GM19372 (cell line): ENCODE data around the gene TOGARAM2.

ENCODE experiments used
- ATAC-seq: cut with Tn5 transposase; IDR thresholded peaks from one replicate; pipeline ENCODE4 v1.9.1; 2021; ENCODE audit warnings: mild to moderate bottlenecking, low read depth, moderate library complexity; ENCODE audit not compliant: unreplicated experiment

TOGARAM2 gene

DNA sequence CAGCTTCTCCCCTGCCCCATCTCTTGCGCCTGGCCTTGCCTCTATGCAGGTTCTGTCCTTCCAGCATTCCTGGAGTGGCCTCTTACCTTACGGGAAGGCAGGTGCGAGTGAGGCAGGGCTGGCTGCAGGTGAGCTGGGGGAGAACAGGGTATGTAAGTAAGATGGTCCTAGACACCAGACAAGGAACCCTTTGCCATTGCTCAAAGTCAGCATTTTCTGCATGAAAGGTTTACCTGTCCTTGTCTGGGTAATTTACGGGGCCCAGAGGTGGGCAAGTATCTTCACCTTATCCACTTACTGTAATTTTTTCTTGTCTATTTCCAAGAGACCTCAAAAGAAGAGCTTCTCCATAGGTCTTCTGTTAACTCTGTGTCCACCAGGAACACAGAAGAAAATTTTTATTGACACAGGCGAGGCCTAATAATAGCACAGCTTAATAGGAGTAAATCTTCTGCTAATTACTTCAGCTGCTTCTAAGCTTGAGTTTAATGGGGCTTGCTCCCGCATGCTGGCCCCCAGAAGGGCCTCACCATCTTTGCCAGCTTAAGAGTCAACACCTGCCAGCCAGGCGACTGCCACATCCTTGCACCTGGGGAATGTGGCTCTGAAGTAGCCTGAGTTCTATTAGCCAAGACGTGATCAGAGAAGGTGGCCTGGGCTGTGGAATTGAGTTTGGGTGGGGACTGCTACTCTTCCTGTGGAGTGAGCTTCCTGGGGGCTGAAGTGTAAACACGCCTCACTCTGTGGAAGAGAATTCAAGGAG lies 66.2 kb downstream of the TOGARAM2 start:
- ATAC-seq: no peak

DNA sequence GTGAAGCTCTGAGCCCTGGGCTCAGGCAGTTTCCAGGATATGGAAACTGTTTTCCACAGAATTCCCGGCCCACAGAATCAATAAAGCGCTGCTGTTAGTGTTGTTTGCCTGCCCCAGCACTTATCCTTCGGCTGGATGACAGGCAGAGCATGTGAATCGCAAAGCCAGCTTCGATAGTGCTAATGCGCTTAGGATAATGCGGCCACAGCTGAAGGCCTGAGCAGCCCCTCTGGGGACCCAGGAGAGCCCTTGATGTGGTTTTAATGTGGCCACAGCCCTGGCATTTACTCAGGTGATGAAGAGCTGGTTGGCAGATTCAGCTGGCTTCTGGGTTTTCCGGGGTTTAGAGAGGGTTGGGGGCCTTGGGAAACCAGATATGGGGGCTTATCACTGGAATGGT lies 69.5 kb downstream of the TOGARAM2 start:
- ATAC-seq: no peak

DNA sequence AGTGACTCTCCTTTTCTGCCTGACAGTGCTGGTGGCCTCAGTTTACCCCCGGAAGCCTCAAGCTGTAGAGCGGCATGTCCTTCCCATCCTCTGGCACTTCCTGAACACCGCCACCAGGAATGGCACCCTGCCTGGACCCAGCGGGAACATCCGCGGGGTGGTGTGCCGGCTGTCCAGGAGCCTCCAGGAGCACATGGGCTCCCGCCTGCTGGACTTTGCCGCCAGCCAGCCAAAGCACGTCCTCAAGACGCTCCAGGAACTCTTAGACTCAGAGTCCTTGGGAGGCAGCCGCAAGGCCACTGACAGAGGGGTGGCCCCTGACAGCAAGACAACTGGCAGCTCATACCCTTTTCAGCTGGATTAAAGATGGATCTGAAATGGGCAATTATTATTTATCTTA lies 70.6 kb downstream of the TOGARAM2 start:
- ATAC-seq: no peak

DNA sequence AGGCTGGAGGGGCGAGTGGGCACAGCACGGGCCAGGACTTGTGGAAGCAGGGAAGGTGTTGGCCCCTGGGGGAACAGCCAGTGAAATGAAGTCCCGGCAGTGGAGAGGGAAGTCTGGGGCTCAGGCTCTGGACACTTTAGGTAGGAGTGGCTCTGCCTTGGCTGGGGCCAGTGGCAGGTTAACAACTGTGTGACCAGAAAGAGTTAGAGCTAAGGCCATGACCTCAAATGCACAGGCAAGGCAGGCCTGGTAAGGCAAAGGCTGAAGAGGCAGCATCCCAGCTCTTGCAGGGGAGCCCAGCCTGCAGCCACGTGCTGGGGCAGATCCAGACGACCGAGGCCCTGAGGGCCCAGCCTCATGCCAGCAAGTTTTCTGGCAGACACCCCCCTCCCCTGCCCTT lies 71.7 kb downstream of the TOGARAM2 start:
- no peak for ATAC-seq

DNA sequence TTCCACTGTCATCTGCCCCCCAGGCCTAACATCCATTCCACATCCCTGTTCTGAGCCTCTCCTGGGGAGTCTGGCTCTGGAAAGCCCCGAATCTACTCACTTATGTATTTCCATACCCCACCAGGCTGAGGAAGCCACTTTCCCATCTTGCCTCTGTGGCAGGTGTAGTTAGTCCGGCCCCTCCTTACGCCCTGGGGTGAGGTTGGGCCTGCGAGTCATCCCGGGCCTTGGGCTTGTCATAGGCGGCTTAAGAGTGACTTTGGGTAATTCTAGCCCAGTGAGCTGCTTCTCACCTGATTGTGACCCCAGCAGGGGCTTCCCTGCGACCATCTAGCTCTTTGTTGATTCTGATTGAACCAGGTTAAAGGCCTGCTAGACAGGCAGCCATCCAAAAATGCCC lies 72.1 kb downstream of the TOGARAM2 start:
- ATAC-seq: no peak

DNA sequence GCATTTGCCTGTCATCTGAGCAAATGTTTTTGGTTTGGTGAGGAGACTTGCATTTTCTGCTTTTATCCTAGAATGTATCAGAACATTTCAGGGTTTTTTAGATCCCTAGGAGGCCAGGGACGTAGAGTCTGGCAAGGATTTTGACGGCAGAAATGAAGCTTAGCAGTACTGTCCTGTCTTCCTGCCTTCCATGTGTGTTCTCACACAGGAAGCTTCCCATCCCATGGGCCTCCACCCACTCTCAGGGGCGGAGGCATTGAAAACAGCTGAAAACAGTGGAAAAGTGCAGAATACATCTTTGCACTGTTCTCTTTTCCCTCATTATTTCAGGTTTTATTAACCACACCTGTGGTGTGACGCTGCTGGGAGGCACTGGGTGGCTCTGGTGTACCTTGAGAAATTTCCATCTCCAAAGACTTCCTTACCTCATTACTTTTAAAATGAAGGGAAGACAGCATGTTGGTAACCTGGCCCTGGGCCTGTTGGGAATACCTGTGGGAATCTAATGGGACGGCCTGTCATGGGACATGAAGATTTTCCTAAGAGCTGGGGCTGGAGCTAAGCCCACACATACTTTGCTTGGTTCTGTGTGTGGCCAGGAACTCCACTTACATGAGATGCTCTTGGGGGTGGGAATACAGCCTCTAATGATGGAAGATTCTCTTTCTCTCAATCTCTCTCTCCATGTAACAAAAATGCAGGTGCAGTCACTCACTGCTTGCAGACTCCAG lies 72.7 kb downstream of the TOGARAM2 start:
- ATAC-seq: no peak

DNA sequence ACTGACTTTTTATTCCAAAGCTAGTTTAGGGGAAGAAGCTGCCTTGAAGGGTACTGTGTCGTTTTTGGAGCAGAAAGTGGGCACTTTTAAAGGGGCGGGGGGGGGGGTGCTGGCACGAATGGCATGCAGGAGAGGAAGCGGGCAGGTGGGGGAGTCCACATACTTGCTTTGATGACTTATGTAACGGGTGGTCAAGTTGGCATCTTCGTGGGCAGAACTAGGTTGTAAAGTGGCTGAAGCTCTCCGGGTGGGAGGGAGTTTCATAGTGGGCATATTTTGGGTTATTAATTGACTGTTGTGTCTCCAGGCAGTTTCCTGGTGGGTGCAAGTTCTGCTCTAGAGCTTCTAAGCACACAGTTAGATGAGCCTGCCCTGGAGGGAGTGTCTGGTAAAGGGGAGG lies 73.3 kb downstream of the TOGARAM2 start:
- no peak for ATAC-seq

DNA sequence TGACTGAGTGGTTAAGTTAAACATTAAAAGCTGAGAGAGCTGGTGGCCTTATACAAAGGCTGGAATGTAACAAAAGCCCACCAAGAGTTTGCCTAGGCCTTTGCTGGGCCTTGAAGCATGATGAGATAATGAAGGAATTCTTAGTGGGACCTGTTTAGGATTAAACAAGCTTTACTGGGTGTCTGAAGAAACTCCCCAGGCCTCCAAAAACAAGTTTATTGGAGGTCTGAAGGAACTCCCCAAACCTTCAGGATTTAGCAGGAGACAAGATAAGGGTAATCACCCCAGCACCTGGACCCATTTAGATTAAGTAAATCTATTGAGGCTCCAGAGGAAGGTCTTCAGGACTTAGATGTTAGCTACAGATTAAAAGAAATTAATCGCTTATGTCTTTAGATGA lies 74.5 kb downstream of the TOGARAM2 start:
- ATAC-seq: no peak

DNA sequence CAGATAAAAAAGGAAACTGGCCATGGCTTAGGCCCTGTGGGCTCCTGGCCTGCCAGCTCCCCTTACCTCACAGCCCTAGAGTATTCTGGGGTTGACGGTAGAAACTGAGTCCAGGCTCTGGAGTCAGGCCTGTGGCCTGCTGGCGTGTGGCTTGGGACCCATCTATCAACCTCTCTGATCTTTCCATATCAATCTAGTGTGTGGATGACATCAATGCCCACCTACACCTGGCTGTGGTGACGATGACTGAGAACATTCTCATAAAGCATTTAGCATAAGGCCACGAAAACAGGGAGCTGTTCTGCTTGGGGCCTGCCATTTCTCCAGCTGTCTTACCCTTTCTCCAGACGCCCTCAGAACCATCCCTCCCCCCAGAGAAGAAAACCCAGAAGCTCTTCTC lies 75.4 kb downstream of the TOGARAM2 start:
- no peak for ATAC-seq

DNA sequence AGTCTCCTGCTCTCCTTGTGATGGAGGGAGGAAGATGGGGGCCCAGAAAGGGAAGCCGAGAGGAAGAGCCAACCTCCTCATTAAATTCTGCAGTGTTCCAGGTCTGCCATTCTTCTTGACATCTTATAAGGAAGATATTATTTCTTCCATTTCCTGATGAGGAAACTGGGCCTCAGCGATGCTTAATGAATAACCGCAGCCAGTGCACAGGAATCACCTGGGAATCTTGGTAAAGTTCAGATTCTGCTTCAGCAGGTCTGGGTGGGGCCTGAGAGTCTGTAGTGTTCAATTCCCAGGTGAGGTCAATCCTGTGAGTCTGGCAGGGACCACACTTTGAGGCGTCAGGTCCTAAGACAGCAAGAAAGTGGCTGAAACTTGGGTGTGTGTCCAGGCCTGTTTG lies 75.9 kb downstream of the TOGARAM2 start:
- no peak for ATAC-seq

DNA sequence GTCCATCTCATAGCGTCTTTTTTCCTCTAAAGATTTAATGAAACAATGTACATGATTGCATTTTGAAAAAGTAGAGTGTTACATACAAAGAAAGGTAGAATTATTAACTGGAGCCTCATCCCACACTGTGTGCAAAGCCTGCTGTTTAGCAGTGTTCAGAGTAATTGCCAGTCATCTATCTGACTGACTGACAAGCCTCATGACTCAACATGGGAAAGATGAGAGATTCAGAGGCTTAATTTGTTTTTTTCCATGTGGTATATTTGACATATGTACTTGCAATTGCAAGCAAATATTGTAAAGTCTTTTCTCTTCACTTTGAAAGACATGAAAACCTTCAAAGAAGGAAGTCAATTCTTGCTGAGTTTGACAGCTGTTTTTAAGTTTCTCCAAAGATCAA lies 78.5 kb downstream of the TOGARAM2 start:
- no peak for ATAC-seq

DNA sequence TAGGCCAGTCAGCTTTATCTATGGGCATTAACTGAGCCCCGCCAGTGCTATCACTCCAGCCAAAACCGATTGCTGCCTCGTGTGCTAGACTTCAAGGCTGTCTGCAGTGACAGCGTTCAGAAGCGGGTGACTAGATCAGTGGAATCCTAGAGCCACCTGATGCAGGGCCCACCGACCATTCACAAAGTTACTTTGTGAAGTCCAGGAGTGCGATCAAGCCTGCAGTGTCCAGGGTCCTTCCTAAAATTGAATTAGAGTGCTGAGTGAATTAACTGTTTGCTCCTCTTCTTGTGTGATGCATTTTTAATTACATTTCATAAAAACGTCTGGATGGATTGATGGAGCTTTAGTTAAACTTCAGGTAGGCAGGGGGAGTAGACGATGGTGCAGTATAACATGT lies 79.3 kb downstream of the TOGARAM2 start:
- ATAC-seq: no peak

DNA sequence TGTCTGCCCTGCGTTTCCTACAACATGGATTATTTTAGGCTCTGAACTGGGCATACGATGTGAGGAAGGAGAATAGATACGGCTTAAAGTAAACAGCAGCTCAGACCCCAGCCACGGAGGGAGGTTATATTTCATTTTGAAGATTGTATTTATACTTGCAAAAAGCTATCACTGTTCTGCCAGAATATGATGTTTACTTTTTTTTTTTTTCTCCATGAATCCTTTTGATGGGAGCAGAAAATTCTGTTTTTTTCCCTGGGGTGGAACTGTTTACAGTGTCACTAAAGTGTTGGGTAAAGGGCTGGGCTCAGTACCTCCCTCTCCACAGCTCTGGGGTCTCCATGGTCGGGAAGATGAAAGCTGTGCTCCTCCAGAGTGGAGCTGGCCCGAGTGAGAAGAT lies 80.1 kb downstream of the TOGARAM2 start:
- ATAC-seq: no peak

DNA sequence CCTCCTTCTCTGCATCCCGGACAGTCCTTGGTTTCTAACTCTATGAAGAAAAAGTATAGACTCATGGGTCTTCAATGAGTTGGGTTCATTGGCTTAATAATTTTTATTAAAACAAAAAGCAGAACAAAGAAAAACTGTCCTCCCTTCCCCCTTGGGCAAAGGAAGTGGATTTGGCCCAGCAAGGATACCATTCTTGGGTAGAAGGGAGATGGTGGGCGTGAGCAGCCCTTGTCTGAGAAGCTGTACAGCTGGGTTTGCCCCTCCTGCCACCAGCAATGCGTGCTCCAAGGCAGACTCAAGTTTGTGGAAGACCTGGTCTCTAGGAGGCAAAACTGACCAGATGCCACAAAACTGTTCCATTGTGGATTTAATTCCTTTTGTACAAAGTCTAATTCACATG lies 80.5 kb downstream of the TOGARAM2 start:
- ATAC-seq: no peak

DNA sequence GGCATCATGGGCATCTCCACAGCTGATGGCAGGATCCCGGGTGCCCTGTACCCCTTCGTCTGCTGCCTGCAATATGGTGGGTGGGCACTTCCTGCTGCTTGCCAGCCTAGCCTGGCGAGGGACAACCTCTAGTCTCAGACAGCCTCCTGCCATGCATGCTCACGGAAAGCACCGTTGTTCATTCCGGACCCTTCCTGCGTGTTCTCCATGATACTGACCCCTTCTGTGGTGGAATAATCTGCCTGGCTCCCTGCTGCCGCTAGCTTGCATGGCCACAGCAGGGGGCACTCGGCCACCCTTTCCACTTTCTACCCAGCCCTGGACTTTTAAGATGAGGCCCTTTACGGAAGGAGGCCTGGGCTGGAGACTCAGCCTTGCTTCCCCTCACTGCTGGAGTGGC lies 81.3 kb downstream of the TOGARAM2 start:
- ATAC-seq: no peak

DNA sequence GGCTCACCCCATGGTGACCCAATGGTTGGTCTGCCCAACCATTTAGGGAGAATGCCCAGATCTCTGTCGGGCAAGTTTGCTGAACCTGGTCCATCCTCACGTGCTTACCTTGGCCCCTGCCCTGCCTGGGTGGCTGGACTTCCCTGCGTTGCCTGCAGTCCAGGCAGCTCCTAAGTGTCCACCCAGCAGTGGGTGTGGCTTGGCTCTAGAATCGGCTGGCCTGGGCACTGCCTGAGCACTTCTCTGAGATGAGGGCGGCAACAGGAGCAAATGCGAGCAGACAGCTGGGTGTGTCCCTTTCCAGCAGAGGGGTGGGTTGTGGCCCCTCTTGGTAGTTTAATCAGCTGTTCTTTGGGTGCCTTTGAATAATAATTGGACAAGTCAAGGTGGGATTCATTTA lies 82.0 kb downstream of the TOGARAM2 start:
- no peak for ATAC-seq

DNA sequence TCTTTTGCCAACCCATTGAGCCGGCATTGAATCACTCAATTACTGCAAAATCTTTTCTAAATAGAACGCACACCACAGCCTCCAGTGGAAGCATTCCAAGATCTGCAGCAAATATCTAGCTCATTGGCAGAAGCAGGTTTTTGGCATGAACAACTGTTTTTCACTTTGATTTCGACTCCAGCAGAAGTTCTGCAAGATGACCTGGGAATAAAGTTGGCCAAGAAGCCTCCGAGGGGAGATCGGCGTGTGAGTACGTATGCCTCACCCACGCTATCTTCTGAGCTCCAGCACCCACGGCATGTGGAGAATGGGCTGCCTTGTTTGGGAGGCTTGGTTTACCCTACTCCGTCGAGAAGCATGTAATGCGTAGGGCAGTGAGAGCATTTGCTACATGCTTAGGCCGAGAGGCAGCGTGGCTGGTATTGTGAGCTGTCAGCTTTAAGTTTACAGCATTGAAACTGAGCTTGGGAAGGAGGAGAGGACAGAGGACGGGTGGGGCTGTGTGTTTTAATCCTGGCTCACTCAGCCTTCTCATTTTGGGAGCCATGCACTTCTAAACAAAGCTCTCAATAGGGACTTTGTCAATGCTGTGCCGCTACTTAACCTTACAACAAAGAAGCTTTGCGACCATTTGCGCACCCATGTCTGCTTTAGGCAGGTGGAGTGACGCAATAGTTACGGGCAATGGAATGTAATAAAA lies 82.7 kb downstream of the TOGARAM2 start:
- no peak for ATAC-seq

DNA sequence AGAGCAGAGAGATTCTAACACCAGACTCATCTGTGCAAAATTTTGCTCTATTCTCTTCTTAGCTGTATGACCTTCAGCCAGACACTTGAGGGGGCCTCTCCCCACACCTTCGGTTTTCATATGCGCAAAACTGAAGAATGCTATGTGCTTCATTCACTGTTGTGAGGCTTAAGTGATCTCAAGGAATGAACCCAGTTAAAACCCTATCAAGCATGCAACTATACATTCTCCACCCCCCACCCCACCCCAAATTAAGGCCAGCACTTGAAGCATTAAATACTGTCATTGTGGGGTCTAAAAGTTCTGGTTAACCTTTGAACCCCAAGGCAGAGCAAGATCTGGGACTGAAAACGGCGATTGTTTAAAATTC lies 83.2 kb downstream of the TOGARAM2 start:
- ATAC-seq: no peak

DNA sequence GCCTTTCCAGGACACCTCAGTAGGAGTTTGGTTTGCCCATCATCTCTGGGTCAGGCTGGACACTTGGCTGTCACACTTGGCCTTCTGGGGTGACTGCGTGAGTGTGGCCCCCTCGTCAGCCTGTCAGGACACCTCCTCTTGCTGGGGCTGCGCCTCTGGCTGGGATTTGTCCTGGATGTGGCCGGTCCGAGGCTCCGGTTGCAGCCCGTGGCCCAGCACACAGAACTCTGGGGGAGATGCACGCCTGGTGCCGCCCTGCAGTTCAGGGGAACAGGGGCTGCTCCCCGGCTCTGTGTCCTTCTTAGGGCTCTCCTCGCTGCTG lies 83.6 kb downstream of the TOGARAM2 start:
- ATAC-seq: no peak

DNA sequence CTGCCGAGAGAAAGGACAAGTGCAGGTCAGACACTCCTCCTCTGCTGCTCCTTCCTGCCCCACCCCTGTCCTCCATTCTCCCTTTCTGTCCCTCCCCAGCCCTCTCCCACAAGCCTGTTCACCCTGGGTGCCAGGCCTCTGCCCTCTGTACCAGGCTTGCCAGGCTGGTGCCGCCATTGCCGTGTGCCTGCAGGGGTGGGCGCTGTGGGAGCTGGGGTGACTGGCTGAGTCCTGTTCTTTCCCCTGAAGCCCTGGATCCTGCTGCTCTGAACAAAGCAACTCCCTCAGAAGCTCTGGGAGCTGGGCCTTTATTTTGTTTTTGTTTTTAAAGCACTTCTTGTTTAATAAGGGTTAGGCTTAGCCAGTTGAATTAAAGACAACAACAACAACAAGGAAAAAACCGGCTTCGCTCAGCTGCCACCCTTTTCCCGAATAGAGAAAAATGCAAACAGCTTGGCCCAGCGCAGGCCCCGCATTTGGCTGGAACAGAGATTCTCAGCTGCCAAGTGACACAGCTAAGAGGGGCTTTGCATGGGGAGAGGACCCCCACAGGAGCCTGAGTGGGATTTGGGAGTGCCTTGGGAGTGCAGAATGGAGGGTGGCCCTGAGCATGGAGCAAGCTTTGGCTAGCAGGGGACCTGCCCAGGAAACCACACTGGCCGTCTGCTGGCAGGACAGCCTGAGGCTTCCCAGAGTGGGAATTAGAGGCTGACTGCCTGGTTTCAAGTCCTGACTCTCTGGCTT lies 84.1 kb downstream of the TOGARAM2 start:
- ATAC-seq: no peak

DNA sequence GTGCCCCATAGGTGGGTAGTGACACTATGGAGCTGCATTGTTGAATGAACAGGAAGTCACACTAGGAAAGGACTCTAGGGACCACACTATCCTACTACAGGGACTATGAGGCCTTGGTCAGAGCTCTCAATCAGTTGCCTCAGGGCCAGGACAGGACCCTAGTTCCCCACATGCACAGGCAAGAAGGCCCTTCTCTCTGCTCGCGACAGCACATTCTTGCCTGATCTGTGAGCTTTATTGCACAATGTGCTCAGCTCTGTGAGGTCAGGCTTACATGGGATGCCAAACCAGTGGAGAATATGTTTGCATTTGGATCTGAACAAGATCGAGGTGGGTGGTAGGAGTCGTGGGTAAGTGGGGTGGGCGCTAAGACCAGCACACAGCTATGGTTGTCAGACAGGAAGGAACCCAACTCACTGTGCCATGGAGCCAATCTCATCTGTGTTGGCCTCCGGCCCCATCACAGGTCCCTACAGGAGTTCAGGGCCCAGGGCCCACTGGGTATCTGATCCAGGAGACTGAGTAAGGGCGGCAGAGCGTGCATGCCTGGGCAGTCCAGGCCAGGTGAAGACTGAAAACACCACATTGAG lies 85.3 kb downstream of the TOGARAM2 start:
- no peak for ATAC-seq
